HG02938 (cell line): ENCODE results near the gene TAF7L.

Source experiments
- ATAC-seq: cut with Tn5 transposase; IDR thresholded peaks from one replicate; pipeline ENCODE4 v1.9.1; 2021; ENCODE audit warnings: mild to moderate bottlenecking, moderate library complexity; ENCODE audit not compliant: unreplicated experiment

TAF7L gene

DNA sequence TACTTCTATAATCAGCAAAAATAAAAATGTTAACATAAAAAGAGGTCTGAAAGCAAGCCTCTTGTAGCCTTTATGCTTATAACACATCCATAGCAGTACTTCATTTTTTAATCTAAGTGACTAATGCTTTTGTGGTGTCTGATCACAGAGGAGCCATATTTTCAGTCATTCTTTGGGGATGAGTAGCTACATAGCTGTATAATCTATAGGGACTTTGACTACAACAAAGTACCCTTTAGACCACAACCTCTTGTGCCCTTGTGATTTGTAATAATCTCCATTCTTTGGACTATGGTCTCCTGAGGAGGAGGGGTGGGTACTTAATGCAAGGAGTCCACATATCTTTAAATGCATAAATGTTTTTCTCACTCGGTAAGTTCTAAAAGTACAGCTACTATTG, 62.0 kb downstream of the TAF7L start:
- no peak for ATAC-seq

DNA sequence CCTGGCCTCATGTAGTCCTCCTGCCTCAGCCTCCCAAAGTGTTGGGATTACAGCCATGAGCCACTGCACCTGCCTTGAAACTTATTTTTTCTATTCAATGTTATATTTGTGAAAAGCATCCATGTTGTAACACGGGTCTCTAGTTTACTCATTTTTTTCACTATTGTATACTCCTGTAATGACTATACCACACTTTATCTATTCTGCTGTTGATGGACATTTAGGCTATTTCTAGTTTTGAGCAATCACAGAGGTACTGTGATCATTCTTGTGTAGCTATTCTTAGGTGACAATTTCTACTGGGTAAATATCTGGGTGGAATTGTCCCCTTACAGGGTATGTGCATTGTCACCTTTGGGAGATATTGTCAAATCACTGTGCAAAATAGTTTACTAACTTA, 67.9 kb downstream of the TAF7L start:
- ATAC-seq = peak; percentile 58

DNA sequence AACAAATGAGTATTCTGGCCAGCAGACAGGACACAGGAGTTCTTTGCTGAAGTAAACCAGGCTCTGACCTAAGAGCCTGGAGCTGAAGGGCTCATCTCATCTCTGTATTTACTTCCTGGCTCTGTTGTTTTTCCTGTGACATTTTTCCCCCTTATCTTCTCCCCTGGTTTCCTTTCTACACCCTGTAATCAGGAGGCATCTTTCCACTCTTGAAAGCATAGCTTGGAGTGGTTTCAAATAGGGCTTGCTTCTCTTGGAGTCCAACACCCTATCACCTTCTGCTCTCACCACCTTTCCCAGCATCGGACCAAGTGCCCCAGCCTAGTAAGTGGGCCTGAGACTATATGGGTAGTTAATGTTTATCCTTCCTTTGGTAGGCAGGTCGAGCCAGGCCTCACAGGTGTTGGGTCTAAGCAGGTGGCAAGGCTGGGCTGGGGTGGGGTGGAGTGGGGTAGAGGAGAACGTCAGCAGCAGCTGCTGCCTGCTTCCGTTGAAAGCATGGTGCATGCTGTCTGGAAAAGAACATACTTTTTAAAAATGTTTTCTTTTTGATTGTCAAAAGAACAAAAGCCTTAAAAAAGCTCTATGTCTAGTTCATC, 70.4 kb downstream of the TAF7L start:
- ATAC-seq = no peak

DNA sequence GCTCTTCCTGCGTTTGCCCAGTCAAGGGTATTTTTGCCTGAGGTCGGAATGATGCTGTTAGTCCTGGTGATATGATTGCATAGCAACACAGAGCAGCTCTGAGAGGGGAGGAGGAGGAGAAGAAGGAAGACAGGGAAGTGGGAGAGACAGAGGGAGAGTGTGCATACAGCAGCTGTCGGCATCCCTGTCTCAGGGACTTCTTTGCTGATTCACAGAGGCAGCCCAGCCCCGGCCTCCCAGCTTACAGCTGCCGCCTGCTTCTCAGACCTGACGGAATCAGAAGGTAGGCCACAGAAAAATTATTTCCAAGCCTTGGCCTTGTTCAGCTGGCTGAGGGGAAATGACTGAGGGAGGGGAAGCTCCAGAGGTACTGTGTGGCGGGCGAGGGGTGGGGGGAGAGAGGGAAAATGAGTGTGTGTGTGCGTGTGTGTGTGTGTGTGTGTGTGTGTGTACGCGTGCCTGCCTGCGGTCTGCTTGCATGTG, 71.2 kb downstream of the TAF7L start:
- ATAC-seq = no peak

DNA sequence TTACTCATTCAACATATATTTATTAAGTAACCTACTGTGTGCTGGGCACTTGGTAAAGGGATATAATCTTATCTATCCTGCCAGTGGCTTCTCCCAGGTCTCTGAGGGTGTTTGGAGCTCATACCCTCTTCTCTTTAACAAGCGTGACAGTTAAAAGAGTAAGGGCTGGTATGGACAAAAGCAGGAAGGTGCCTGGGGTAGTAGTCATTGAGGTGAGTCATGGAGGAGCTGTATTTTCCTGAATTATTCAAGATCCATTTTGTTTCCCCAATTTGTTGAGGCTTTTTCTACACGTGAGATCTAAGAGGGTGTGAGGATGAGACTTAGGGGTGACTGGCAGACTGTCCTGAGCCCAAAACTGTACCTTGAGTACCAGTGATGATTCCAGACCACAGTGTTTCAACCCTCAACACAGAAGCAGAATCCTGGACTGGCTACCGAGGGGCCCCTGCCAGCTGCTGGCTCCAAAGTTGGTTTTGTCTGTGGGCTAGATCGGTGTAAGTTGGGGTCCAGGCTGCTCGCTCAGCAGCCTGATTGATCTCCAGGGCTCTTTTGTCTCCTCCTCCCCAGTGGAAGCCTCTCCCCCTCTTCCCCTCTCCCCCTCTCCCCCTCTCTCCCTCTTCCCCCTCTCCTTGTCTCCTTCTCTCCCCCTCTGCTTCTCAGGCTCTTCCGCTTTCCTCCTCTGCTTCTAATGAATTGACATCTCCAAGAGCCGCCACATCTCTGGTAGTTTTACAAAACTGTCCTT, 71.8 kb downstream of the TAF7L start, which contains the start of gene DRP2:
TSS of gene DRP2 (plus strand) at position 671 of the 748 bp plus-strand sequence. CDS start 11,862 bp downstream, outside the sequence.
- ATAC-seq = no peak
